ENCODE data around the gene KNTC1. TPM values are rescaled to one million over a fixed set of nuclear protein-coding genes. Genes with fewer than 3 reads are reported as not detected.

KNTC1 gene
- total RNA-seq, 4 donors from 2014 or later = 13.2 to 18.3 (median 15.0) TPM

GRCh38 chr12:122558745-122559641, 31.9 kb downstream of the KNTC1 start:
- TF ChIP-seq, protein P1, sequence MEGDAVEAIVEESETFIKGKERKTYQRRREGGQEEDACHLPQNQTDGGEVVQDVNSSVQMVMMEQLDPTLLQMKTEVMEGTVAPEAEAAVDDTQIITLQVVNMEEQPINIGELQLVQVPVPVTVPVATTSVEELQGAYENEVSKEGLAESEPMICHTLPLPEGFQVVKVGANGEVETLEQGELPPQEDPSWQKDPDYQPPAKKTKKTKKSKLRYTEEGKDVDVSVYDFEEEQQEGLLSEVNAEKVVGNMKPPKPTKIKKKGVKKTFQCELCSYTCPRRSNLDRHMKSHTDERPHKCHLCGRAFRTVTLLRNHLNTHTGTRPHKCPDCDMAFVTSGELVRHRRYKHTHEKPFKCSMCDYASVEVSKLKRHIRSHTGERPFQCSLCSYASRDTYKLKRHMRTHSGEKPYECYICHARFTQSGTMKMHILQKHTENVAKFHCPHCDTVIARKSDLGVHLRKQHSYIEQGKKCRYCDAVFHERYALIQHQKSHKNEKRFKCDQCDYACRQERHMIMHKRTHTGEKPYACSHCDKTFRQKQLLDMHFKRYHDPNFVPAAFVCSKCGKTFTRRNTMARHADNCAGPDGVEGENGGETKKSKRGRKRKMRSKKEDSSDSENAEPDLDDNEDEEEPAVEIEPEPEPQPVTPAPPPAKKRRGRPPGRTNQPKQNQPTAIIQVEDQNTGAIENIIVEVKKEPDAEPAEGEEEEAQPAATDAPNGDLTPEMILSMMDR (IDR thresholded peaks at IDR 0.05; ENCODE audit: low read depth) = no peak

DNA sequence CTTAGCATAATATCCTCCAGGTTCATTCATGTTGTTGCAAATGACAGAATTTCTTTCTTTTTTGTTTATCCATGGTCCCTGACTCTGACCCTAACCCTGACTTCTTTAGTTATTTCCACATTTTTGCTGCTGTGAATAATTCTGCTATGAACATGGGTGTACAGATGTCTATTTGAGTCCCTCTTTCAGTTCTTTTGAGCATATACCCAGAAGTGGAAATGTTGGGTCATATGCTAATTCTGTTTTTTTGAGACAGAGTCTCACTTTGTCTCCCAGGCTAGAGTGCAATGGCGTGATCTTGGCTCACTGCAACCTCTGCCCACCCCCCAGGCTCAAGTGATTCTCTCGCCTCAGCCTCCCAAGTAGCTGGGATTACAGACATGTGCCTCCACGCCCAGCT, 33.1 kb downstream of the KNTC1 start:
- TF ChIP-seq, protein P1 (IDR thresholded peaks at IDR 0.05; ENCODE audit: low read depth) = no peak

- TF ChIP-seq, protein P1 (IDR thresholded peaks at IDR 0.05; ENCODE audit: low read depth) = no peak
These were observed 36.3 kb downstream of the KNTC1 start for GRCh38 chr12:122563361-122563760.

DNA sequence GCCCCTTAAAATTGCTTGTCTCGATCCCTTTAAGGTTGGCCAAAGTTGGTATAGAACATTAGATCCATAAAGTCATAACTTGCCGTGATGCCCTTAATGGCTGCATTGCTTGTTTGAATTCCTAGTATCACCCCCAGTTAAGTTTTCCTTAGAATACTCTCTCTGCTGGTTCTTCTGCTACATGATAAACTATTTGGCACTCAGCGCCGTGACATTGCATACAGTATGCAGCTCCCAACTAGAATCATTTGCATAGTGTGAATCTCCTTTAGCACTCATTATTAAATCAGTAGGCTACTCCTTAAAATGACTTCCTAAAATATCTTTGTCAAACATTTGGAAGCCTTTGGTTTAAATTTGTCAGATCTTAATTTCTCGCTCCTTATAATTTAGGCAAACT, 42.2 kb downstream of the KNTC1 start:
- TF ChIP-seq, protein P1 (IDR thresholded peaks at IDR 0.05; ENCODE audit: low read depth) = no peak

- TF ChIP-seq, protein P1 (IDR thresholded peaks at IDR 0.05; ENCODE audit: low read depth) = no peak
These were observed 44.8 kb downstream of the KNTC1 start for GRCh38 chr12:122571821-122572220.

GRCh38 chr12:122584177-122584863, 57.3 kb downstream of the KNTC1 start:
- TF ChIP-seq, protein P1 (IDR thresholded peaks at IDR 0.05; ENCODE audit: low read depth) = no peak

DNA sequence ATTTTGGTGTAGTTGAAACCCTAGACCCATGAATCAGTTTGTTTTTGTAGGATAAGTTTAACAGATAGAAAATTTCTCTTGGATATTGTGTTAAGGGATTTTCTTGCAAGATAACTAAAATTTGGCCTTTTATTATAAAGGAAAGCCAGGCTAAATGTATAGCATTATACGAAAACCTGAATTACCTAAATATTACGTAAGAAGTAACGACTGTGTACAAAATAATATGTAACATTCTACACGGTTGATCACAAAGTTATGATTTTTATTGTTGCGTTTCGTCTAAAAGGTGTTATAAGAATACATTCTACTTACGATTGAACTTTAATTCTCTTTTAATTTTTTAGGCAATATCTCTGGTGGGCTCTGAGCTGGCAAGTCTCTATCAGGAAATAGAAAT, 63.9 kb downstream of the KNTC1 start:
- TF ChIP-seq, protein P1 (IDR thresholded peaks at IDR 0.05; ENCODE audit: low read depth) = no peak
